Activated CD4-positive, alpha-beta T cell treated with anti-CD3 and anti-CD28 coated beads, Interleukin-2, amount 10 ng/mL, durations not matched to agents 7 days and 5 days (primary cell): Measurements from ENCODE around the gene ARMC9. TPM values are rescaled to one million over a fixed set of nuclear protein-coding genes. Genes with fewer than 3 reads are reported as not detected.
A peak's percentile ranks its signal among the peaks of the same experiment; 100 is the strongest.

Source experiments
- CTCF ChIA-PET: fragments of 350-600 bp; sonication (Branson Sonifier 250); formaldehyde crosslinking; loops from one replicate; lab custom pipeline; 2021; ENCODE audit warnings: antibody characterized with exemption; lab: Charles Lee
- POLR2A ChIA-PET: fragments of 350-600 bp; sonication (Branson Sonifier 250); formaldehyde crosslinking; loops from one replicate; lab custom pipeline; 2021; ENCODE audit warnings: antibody characterized with exemption; lab: Charles Lee
- DNase-seq: peaks from one replicate; pipeline ENCODE4 v3.0.0-alpha.2; 2020
- H3K27ac Mint-ChIP-seq: one replicate; pipeline ENCODE4 v1.8.0; 2021; ENCODE audit warnings: mild to moderate bottlenecking, moderate library complexity, mixed read lengths
- H3K27me3 Mint-ChIP-seq: one replicate; pipeline ENCODE4 v1.8.0; 2021; ENCODE audit warnings: mixed read lengths
- H3K36me3 Mint-ChIP-seq: one replicate; pipeline ENCODE4 v1.8.0; 2021; ENCODE audit warnings: low read depth, mixed read lengths
- H3K4me1 Mint-ChIP-seq: one replicate; pipeline ENCODE4 v1.8.0; 2021; ENCODE audit warnings: mixed read lengths
- H3K4me3 Mint-ChIP-seq: one replicate; pipeline ENCODE4 v1.8.0; 2021; ENCODE audit warnings: mild to moderate bottlenecking, moderate library complexity, mixed read lengths
- H3K9me3 Mint-ChIP-seq: one replicate; pipeline ENCODE4 v1.8.0; 2021; ENCODE audit warnings: mixed read lengths
- total RNA-seq, 2 experiments: library from RNA; stranded (reverse); gene quantifications; one replicate each; pipeline ENCODE4 v1.2.3, GENCODE V29; 2021

The ARMC9 gene
- total RNA-seq, 2 experiments from 2014 or later, result 0.45 to 0.58 TPM

- H3K27ac Mint-ChIP-seq, result no peak overlapping the region
- H3K27me3 Mint-ChIP-seq, result peaks cover 19% of the 10 kb centered on the region
- POLR2A ChIA-PET, result no interaction called here
- DNase-seq, result no peak
- H3K4me1 Mint-ChIP-seq, result no peaks in the 10 kb centered on the region
- no peaks in the 10 kb centered on the region for H3K36me3 Mint-ChIP-seq
- H3K9me3 Mint-ChIP-seq, result no peaks in the 10 kb centered on the region
- no peak overlapping the region for H3K4me3 Mint-ChIP-seq
- CTCF ChIA-PET, result no interaction called here
Observed at GRCh38 chr2:231351648-231352047, 153.2 kb downstream of the ARMC9 start.

GRCh38 chr2:231353469-231353868 is 155.0 kb downstream of the ARMC9 start:
- Mint-ChIP-seq H3K27me3 (peaks cover 7% of the 10 kb centered on the region), H3K27ac (no peak overlapping the region), H3K4me3 (no peak overlapping the region), H3K36me3 (no peaks in the 10 kb centered on the region), H3K9me3 (no peaks in the 10 kb centered on the region), H3K4me1 (no peaks in the 10 kb centered on the region)
- DNase-seq, result no peak
- CTCF ChIA-PET, result no interaction called here
- POLR2A ChIA-PET, result no interaction called here

GRCh38 chr2:231355508-231356465 is 157.4 kb downstream of the ARMC9 start:
- no peak for DNase-seq
- no peak overlapping the region for H3K4me3 Mint-ChIP-seq
- no peaks in the 10 kb centered on the region for H3K36me3 Mint-ChIP-seq
- peaks cover 2% of the 10 kb centered on the region for H3K27me3 Mint-ChIP-seq
- no peak overlapping the region for H3K27ac Mint-ChIP-seq
- no peaks in the 10 kb centered on the region for H3K4me1 Mint-ChIP-seq
- POLR2A ChIA-PET, result no interaction called here
- CTCF ChIA-PET, result no interaction called here
- H3K9me3 Mint-ChIP-seq, result no peaks in the 10 kb centered on the region

GRCh38 chr2:231356466-231356844 is 158.0 kb downstream of the ARMC9 start:
- no peak overlapping the region for H3K4me3 Mint-ChIP-seq
- DNase-seq, result no peak
- ChIA-PET POLR2A (no interaction called here), CTCF (no interaction called here)
- peaks cover 2% of the 10 kb centered on the region for H3K27me3 Mint-ChIP-seq
- no peaks in the 10 kb centered on the region for H3K9me3 Mint-ChIP-seq
- peaks cover under 1% of the 10 kb centered on the region for H3K4me1 Mint-ChIP-seq
- H3K36me3 Mint-ChIP-seq, result no peaks in the 10 kb centered on the region
- H3K27ac Mint-ChIP-seq, result no peak overlapping the region

GRCh38 chr2:231357048-231357447 is 158.6 kb downstream of the ARMC9 start:
- H3K9me3 Mint-ChIP-seq, result no peaks in the 10 kb centered on the region
- peaks cover 5% of the 10 kb centered on the region for H3K4me1 Mint-ChIP-seq
- H3K4me3 Mint-ChIP-seq, result no peak overlapping the region
- H3K27me3 Mint-ChIP-seq, result peaks cover 2% of the 10 kb centered on the region
- ChIA-PET POLR2A (no interaction called here), CTCF (no interaction called here)
- no peak overlapping the region for H3K27ac Mint-ChIP-seq
- H3K36me3 Mint-ChIP-seq, result no peaks in the 10 kb centered on the region
- DNase-seq, result no peak

- CTCF ChIA-PET, result no interaction called here
- Mint-ChIP-seq H3K36me3 (no peaks in the 10 kb centered on the region), H3K9me3 (no peaks in the 10 kb centered on the region), H3K4me3 (no peak overlapping the region), H3K4me1 (peaks cover 13% of the 10 kb centered on the region), H3K27ac (no peak overlapping the region), H3K27me3 (no peaks in the 10 kb centered on the region)
- DNase-seq, result no peak
- POLR2A ChIA-PET, result no interaction called here
Observed at GRCh38 chr2:231357931-231358330, 159.5 kb downstream of the ARMC9 start.

- Mint-ChIP-seq H3K4me3 (no peak overlapping the region), H3K27ac (no peak overlapping the region), H3K9me3 (no peaks in the 10 kb centered on the region), H3K4me1 (peaks cover 15% of the 10 kb centered on the region), H3K36me3 (no peaks in the 10 kb centered on the region), H3K27me3 (no peaks in the 10 kb centered on the region)
- CTCF ChIA-PET, result interaction anchor here (1.3 kb wide), 1 partner anchor 24 kb away, joined by 3 read pairs; no protein-coding TSS in a partner anchor
- DNase-seq, result no peak
- POLR2A ChIA-PET, result no interaction called here
Observed at GRCh38 chr2:231359441-231359840, 161.0 kb downstream of the ARMC9 start.

- ChIA-PET CTCF (interaction anchor here (1.3 kb wide), 1 partner anchor 24 kb away, joined by 3 read pairs; no protein-coding TSS in a partner anchor), POLR2A (no interaction called here)
- Mint-ChIP-seq H3K9me3 (no peaks in the 10 kb centered on the region), H3K27me3 (no peaks in the 10 kb centered on the region), H3K36me3 (no peaks in the 10 kb centered on the region), H3K27ac (no peak overlapping the region), H3K4me1 (peaks cover 15% of the 10 kb centered on the region), H3K4me3 (no peak overlapping the region)
- no peak for DNase-seq
Observed at GRCh38 chr2:231359948-231360347, 161.5 kb downstream of the ARMC9 start.

GRCh38 chr2:231360401-231360800 is 162.0 kb downstream of the ARMC9 start:
- DNase-seq, result no peak

GRCh38 chr2:231360881-231361371 is 162.5 kb downstream of the ARMC9 start:
- DNase-seq, result no peak
- peaks cover 15% of the 10 kb centered on the region for H3K4me1 Mint-ChIP-seq
- H3K9me3 Mint-ChIP-seq, result no peaks in the 10 kb centered on the region
- ChIA-PET CTCF (interaction anchor here (1.7 kb wide), 1 partner anchor 11 kb away, joined by 4 read pairs; no protein-coding TSS in a partner anchor), POLR2A (no interaction called here)
- no peak overlapping the region for H3K27ac Mint-ChIP-seq
- H3K27me3 Mint-ChIP-seq, result no peaks in the 10 kb centered on the region
- no peak overlapping the region for H3K4me3 Mint-ChIP-seq
- no peaks in the 10 kb centered on the region for H3K36me3 Mint-ChIP-seq

More at GRCh38 chr2:231360401-231360800, 162.0 kb downstream of the ARMC9 start:
- H3K9me3 Mint-ChIP-seq, result no peaks in the 10 kb centered on the region
- peaks cover 15% of the 10 kb centered on the region for H3K4me1 Mint-ChIP-seq
- H3K27me3 Mint-ChIP-seq, result no peaks in the 10 kb centered on the region
- CTCF ChIA-PET, result no interaction called here
- no peaks in the 10 kb centered on the region for H3K36me3 Mint-ChIP-seq
- POLR2A ChIA-PET, result no interaction called here
- H3K27ac Mint-ChIP-seq, result no peak overlapping the region
- no peak overlapping the region for H3K4me3 Mint-ChIP-seq

- no peak overlapping the region for H3K4me3 Mint-ChIP-seq
- no peaks in the 10 kb centered on the region for H3K36me3 Mint-ChIP-seq
- ChIA-PET CTCF (interaction anchor here (0.6 to 2.1 kb wide), 4 partner anchors 10 to 51 kb away, joined by 4 to 7 read pairs (median 4); no protein-coding TSS in a partner anchor), POLR2A (no interaction called here)
- no peaks in the 10 kb centered on the region for H3K27me3 Mint-ChIP-seq
- peak; percentile 20 for DNase-seq
- peak overlapping the region; percentile 73 for H3K27ac Mint-ChIP-seq
- no peaks in the 10 kb centered on the region for H3K9me3 Mint-ChIP-seq
- H3K4me1 Mint-ChIP-seq, result peaks cover 15% of the 10 kb centered on the region
Observed at GRCh38 chr2:231361701-231362554, 163.5 kb downstream of the ARMC9 start.

GRCh38 chr2:231362555-231363184 is 164.2 kb downstream of the ARMC9 start:
- H3K4me1 Mint-ChIP-seq, result peaks cover 15% of the 10 kb centered on the region
- DNase-seq, result no peak
- no peaks in the 10 kb centered on the region for H3K27me3 Mint-ChIP-seq
- no peaks in the 10 kb centered on the region for H3K36me3 Mint-ChIP-seq
- ChIA-PET CTCF (interaction anchor here (1.2 to 2.1 kb wide), 3 partner anchors 9 to 20 kb away, joined by 4 to 7 read pairs (median 4); no protein-coding TSS in a partner anchor), POLR2A (no interaction called here)
- peak overlapping the region; percentile 73 for H3K27ac Mint-ChIP-seq
- H3K4me3 Mint-ChIP-seq, result no peak overlapping the region
- H3K9me3 Mint-ChIP-seq, result no peaks in the 10 kb centered on the region
